ENCODE data around the gene SP5.

DNA sequence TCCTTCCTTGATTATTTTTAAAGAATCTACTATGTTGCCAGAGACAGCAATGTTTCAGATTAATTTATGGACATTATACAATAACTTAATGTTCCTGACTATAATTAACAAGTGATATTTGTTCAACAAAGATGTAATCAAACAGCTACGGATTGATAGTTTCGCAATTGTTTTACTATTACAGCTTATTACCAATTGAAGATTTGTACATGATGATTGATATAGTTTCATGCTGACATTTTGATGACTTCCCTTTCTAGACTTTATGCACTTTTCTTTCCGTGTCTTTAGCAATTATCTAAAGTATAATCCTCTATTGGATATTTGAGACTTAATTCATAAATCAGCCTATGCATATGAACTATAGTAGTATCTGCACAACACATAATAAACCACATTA is 6.5 kb downstream of the SP5 start:
- no peak for TF ChIP-seq TAF1 (IDR thresholded peaks at IDR 0.05; ENCODE audit: borderline replicate concordance, insufficient read depth, low read length)
- no peak for TF ChIP-seq POLR2AphosphoS5 (IDR thresholded peaks at IDR 0.05; ENCODE audit: low read depth, low read length)
- TF ChIP-seq, protein P1, sequence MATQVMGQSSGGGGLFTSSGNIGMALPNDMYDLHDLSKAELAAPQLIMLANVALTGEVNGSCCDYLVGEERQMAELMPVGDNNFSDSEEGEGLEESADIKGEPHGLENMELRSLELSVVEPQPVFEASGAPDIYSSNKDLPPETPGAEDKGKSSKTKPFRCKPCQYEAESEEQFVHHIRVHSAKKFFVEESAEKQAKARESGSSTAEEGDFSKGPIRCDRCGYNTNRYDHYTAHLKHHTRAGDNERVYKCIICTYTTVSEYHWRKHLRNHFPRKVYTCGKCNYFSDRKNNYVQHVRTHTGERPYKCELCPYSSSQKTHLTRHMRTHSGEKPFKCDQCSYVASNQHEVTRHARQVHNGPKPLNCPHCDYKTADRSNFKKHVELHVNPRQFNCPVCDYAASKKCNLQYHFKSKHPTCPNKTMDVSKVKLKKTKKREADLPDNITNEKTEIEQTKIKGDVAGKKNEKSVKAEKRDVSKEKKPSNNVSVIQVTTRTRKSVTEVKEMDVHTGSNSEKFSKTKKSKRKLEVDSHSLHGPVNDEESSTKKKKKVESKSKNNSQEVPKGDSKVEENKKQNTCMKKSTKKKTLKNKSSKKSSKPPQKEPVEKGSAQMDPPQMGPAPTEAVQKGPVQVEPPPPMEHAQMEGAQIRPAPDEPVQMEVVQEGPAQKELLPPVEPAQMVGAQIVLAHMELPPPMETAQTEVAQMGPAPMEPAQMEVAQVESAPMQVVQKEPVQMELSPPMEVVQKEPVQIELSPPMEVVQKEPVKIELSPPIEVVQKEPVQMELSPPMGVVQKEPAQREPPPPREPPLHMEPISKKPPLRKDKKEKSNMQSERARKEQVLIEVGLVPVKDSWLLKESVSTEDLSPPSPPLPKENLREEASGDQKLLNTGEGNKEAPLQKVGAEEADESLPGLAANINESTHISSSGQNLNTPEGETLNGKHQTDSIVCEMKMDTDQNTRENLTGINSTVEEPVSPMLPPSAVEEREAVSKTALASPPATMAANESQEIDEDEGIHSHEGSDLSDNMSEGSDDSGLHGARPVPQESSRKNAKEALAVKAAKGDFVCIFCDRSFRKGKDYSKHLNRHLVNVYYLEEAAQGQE (IDR thresholded peaks at IDR 0.05; ENCODE audit: insufficient read depth in 1 of 2, low read depth in 2 of 2, low read length in 2 of 2): no peak
- no peak for TF ChIP-seq SIN3A (IDR thresholded peaks at IDR 0.05; ENCODE audit: borderline replicate concordance, insufficient read depth, low read length)

Measured in PFSK-1 (cell line).